SK-N-SH (cell line): ENCODE measurements around the gene CBX1. TPM values are rescaled to one million over a fixed set of nuclear protein-coding genes. Genes with fewer than 3 reads are reported as not detected.

ENCODE experiments used
- CTCF ChIA-PET: fragments of 300-600, 350-600 bp; formaldehyde crosslinking; extraction: SDS; loops from one replicate; lab custom pipeline; 2021; lab: Yijun Ruan, JAX
- POLR2A ChIA-PET: fragments of 350-600 bp; sonication (Branson Sonifier 250); formaldehyde crosslinking; extraction: SDS; loops from one replicate; lab custom pipeline; 2020; ENCODE audit warnings: antibody characterized with exemption, inconsistent platforms; lab: Yijun Ruan, JAX
- DNase-seq: peaks from one replicate; pipeline ENCODE4 v3.0.0; 2012
- H2AFZ ChIP-seq: fragments of 200-600 bp; sonication (generic); 2 replicates; pipeline ENCODE4 v1.8.1; 2016; ENCODE audit warnings: antibody characterized with exemption, mild to moderate bottlenecking, low read depth
- H3F3A ChIP-seq: fragments of 200-600 bp; sonication (generic); replicated peaks from 2 replicates; pipeline ENCODE3; 2016; ENCODE audit warnings: antibody characterized with exemption, mild to moderate bottlenecking; ENCODE audit not compliant: insufficient read depth
- H3K27ac ChIP-seq, 2 experiments: fragments of 200-500 bp in 1 of 2; fragments of 200-600 bp in 1 of 2; sonication (Bioruptor generic) in 1 of 2; sonication (generic), shearing (Covaris generic) in 1 of 2; 2 replicates each; pipeline versions ENCODE4 v1.5.1 to v1.6.1; 2014 to 2016; ENCODE audit warnings: low read depth in 2 of 2, inconsistent platforms in 1 of 2, low read length in 1 of 2, mild to moderate bottlenecking in 1 of 2, mixed read lengths in 1 of 2
- H3K27me3 ChIP-seq: fragments of 200-600 bp; sonication (generic), shearing (Covaris generic); 2 replicates; pipeline ENCODE4 v1.6.1; 2016; ENCODE audit warnings: mixed run types; ENCODE audit not compliant: insufficient read depth
- H3K36me3 ChIP-seq, 2 experiments: fragments of 200-500 bp in 1 of 2; fragments of 200-600 bp in 1 of 2; sonication (Bioruptor generic) in 1 of 2; sonication (generic) in 1 of 2; replicated peaks in 1 of 2; 2 replicates each; pipeline versions ENCODE3 to v1.5.1; 2014 to 2016; ENCODE audit warnings: low read length in 1 of 2, mild to moderate bottlenecking in 1 of 2; ENCODE audit not compliant: insufficient read depth in 2 of 2, control insufficient read depth in 1 of 2
- H3K4me1 ChIP-seq, 2 experiments: fragments of 200-500 bp in 1 of 2; fragments of 200-600 bp in 1 of 2; sonication (Bioruptor generic) in 1 of 2; sonication (generic), shearing (Covaris generic) in 1 of 2; 2 replicates each; pipeline versions ENCODE4 v1.5.1 to v1.6.1; 2014 to 2016; ENCODE audit warnings: low read depth in 1 of 2, low read length in 1 of 2, mixed run types in 1 of 2; ENCODE audit not compliant: insufficient read depth in 2 of 2, control insufficient read depth in 1 of 2
- H3K4me2 ChIP-seq: fragments of 200-600 bp; sonication (generic), shearing (Covaris generic); 2 replicates; pipeline ENCODE4 v1.6.1; 2017; ENCODE audit warnings: mixed run types
- H3K4me3 ChIP-seq, 2 experiments: fragments of 200-500 bp in 1 of 2; fragments of 200-600 bp in 1 of 2; sonication (Bioruptor generic) in 1 of 2; sonication (generic), shearing (Covaris generic) in 1 of 2; 2 replicates each; pipeline versions ENCODE4 v1.5.1 to v1.8.1; 2014 to 2016; ENCODE audit warnings: low read depth in 2 of 2, inconsistent platforms in 1 of 2, low read length in 1 of 2, mild to moderate bottlenecking in 1 of 2, mixed read lengths in 1 of 2, moderate library complexity in 1 of 2
- H3K79me2 ChIP-seq: fragments of 200-600 bp; sonication (generic); 2 replicates; pipeline ENCODE4 v1.8.1; 2017; ENCODE audit warnings: mild to moderate bottlenecking; ENCODE audit not compliant: insufficient read depth
- H3K9ac ChIP-seq: fragments of 200-600 bp; sonication (generic); 2 replicates; pipeline ENCODE4 v1.6.1; 2017; ENCODE audit warnings: mixed run types
- H3K9me2 ChIP-seq: fragments of 200-600 bp; sonication (generic); 2 replicates; pipeline ENCODE4 v1.6.1; 2017; ENCODE audit warnings: mixed run types
- H3K9me3 ChIP-seq: fragments of 200-600 bp; sonication (generic); 2 replicates; pipeline ENCODE4 v1.6.1; 2017; ENCODE audit warnings: mixed run types, mild to moderate bottlenecking, moderate library complexity
- H4K20me1 ChIP-seq: fragments of 200-600 bp; sonication (generic); 2 replicates; pipeline ENCODE4 v1.6.1; 2017; ENCODE audit warnings: mild to moderate bottlenecking, mixed run types; ENCODE audit not compliant: insufficient read depth
- CHD2 ChIP-seq: fragments of 150-350 bp; IDR thresholded peaks from 2 replicates; pipeline ENCODE4 v1.6.1; 2018; ENCODE audit warnings: low read length; ENCODE audit not compliant: partially characterized antibody
- CTCF ChIP-seq: fragments of 200-600 bp; sonication (generic); IDR thresholded peaks from 2 replicates; pipeline ENCODE4 v1.6.1; 2017; ENCODE audit warnings: antibody characterized with exemption, mild to moderate bottlenecking, moderate library complexity
- ELF1 ChIP-seq: IDR thresholded peaks from 2 replicates; pipeline ENCODE4 v1.4.0; 2012
- EZH2phosphoT487 ChIP-seq: fragments of 200-600 bp; sonication (generic); IDR thresholded peaks from 2 replicates; pipeline ENCODE4 v1.6.1; 2017; ENCODE audit warnings: low read depth, mixed run types, mild to moderate bottlenecking, antibody characterized with exemption, moderate library complexity, borderline replicate concordance
- FOSL2 ChIP-seq: IDR thresholded peaks from 2 replicates; pipeline ENCODE4 v1.4.0; 2012; ENCODE audit warnings: low read depth, mild to moderate bottlenecking, moderate library complexity, borderline replicate concordance
- GATA2 ChIP-seq: sonication (generic); formaldehyde crosslinking; IDR thresholded peaks from 2 replicates; pipeline ENCODE4 v1.5.0; 2020; ENCODE audit warnings: mild to moderate bottlenecking, missing genetic modification reagents
- NFIC ChIP-seq: IDR thresholded peaks from 2 replicates; pipeline ENCODE4 v1.4.0; 2012; ENCODE audit warnings: borderline replicate concordance
- RFX5 ChIP-seq: IDR thresholded peaks from 2 replicates; pipeline ENCODE4 v1.6.1; 2012; ENCODE audit warnings: mild to moderate bottlenecking, improper control_type of control experiment, low read length
- TAF1 ChIP-seq: IDR thresholded peaks from 2 replicates; pipeline ENCODE4 v1.6.1; 2012; ENCODE audit warnings: low read depth, mild to moderate bottlenecking, low read length, moderate library complexity, borderline replicate concordance
- TCF12 ChIP-seq: IDR thresholded peaks from 2 replicates; pipeline ENCODE4 v1.4.0; 2012
- USF2 ChIP-seq: fragments of 150-350 bp; IDR thresholded peaks from 2 replicates; pipeline ENCODE4 v1.6.1; 2017; ENCODE audit warnings: antibody characterized with exemption, low read length, low read depth, borderline replicate concordance
- WGBS: methylation state at CpG from one replicate; pipeline ENCODE4 v1.1.6; 2017; ENCODE audit warnings: low lambda C conversion rate; 5-methylcytosine and 5-hydroxymethylcytosine counted together
- polyA plus RNA-seq, 3 experiments: library from polyadenylated mRNA; depleted of rRNA; stranded (reverse); fragments of >200 nt; gene quantifications; 2 replicates each; pipeline ENCODE4 v1.2.3, GENCODE V29; 2012
- TF ChIP-seq, protein P1 (sequence below): IDR thresholded peaks from 2 replicates; pipeline ENCODE4; 2012

Gene CBX1
- polyA plus RNA-seq, 1 of the 3 experiments (the other 2 are of a cell fraction) = 102 TPM

DNA sequence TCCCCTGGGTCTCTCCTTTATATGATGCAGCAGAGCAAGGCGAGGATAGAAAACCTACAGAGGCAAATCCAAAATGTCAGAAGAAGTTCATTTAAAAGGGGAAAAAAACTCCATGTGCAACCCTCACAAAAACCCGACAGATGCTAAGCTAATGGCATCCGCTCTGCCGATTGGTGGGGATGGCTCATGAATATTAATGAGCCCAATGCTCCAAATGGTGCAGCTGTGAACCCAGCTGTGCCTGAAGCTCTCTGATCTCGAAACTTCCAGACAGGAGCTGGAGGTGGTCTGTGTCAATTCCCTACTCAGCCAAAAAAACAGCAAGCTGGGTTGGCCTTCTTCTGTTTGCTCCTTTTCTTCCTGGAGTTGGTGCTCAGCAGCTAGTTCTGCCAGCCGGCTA lies 21.8 kb upstream of the CBX1 start:
- no peak for TF ChIP-seq USF2
- TF ChIP-seq EZH2phosphoT487 = no peak
- TF ChIP-seq CTCF = no peak
- no peak for TF ChIP-seq NFIC
- TF ChIP-seq, protein P1, sequence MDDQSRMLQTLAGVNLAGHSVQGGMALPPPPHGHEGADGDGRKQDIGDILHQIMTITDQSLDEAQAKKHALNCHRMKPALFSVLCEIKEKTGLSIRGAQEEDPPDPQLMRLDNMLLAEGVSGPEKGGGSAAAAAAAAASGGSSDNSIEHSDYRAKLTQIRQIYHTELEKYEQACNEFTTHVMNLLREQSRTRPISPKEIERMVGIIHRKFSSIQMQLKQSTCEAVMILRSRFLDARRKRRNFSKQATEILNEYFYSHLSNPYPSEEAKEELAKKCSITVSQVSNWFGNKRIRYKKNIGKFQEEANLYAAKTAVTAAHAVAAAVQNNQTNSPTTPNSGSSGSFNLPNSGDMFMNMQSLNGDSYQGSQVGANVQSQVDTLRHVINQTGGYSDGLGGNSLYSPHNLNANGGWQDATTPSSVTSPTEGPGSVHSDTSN = no peak
- no peak for TF ChIP-seq TCF12
- no peak for TF ChIP-seq GATA2 (CRISPR knock-in tag)
- TF ChIP-seq FOSL2 = no peak
- no peak for TF ChIP-seq TAF1
- no peak for TF ChIP-seq RFX5
- no peaks in the 10 kb centered on the region for H4K20me1 ChIP-seq
- H3K79me2 ChIP-seq = no peaks in the 10 kb centered on the region
- peaks cover 7 to 16% of the 10 kb centered on the region in 2 experiments; a peak in 1 of 4 replicates for H3K4me1 ChIP-seq
- H3K9ac ChIP-seq = no peak overlapping the region
- no peaks in the 10 kb centered on the region for H3K9me2 ChIP-seq
- no peak overlapping the region for H3K4me3 ChIP-seq
- H3K27ac ChIP-seq = no peak overlapping the region
- no peaks in the 10 kb centered on the region for H3F3A ChIP-seq
- no peak overlapping the region for H2AFZ ChIP-seq
- peaks cover 46 to 58% of the 10 kb centered on the region in 2 experiments for H3K36me3 ChIP-seq
- H3K27me3 ChIP-seq = no peaks in the 10 kb centered on the region
- no peaks in the 10 kb centered on the region for H3K9me3 ChIP-seq
- CTCF ChIA-PET = interaction anchor here (0.5 to 17.8 kb wide), 14 partner anchors 7 to 152 kb away, joined by 3 to 232 read pairs (median 4); partner anchors contain the start of gene CDK5RAP3
- DNase-seq = no peak
- POLR2A ChIA-PET = interaction anchor here (0.7 kb wide), 1 partner anchor 98 kb away, joined by 3 read pairs; no protein-coding TSS in a partner anchor
- 93% methylated on average over 6 of the region's 6 CpGs for WGBS
- no peak overlapping the region for H3K4me2 ChIP-seq

GRCh38 chr17:48122665-48123045 lies 21.4 kb upstream of the CBX1 start:
- peaks cover 50 to 62% of the 10 kb centered on the region in 2 experiments for H3K36me3 ChIP-seq
- H3K9ac ChIP-seq = no peak overlapping the region
- no peak overlapping the region for H3K27ac ChIP-seq
- no peaks in the 10 kb centered on the region for H3K9me2 ChIP-seq
- H3F3A ChIP-seq = no peaks in the 10 kb centered on the region
- no peak for DNase-seq
- H2AFZ ChIP-seq = no peak overlapping the region
- H3K4me2 ChIP-seq = no peak overlapping the region
- no peaks in the 10 kb centered on the region for H3K9me3 ChIP-seq
- no peak overlapping the region for H3K4me3 ChIP-seq
- TF ChIP-seq, protein P1 = no peak
- TF ChIP-seq ELF1 (no peak), CHD2 (no peak), NFIC (no peak), FOSL2 (no peak)
- ChIA-PET POLR2A (no interaction called here), CTCF (interaction anchor here (0.5 to 17.8 kb wide), 9 partner anchors 8 to 152 kb away, joined by 3 to 232 read pairs (median 5); partner anchors contain the start of gene CDK5RAP3)
- H3K27me3 ChIP-seq = no peaks in the 10 kb centered on the region
- H3K4me1 ChIP-seq = peaks cover 7 to 13% of the 10 kb centered on the region in 2 experiments; a peak in 1 of 4 replicates
- no peaks in the 10 kb centered on the region for H3K79me2 ChIP-seq
- H4K20me1 ChIP-seq = no peaks in the 10 kb centered on the region
- WGBS = 93% methylated on average over 3 of the region's 3 CpGs
